ENCODE results near the gene MAPKAPK2.

Gene MAPKAPK2

DNA sequence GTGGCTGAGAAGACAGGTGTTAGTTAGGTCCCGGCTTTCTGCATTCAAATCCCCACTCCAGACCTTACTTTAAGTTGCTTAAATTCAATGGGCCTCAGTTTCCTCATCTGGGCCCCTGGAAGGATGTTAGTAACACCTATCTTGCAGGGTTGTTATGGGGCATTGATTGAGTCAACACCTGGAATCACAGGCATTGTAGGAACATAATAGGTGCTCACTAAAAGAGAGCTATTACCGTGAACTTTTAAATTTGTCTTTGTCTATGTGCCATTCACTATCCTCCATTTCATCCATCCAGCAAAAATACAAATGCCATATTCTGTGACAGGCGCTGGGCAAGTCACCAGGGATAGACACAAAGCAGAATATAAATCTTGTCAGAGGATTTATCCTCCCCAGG is 10.5 kb upstream of the MAPKAPK2 start:
- Histone ChIP-seq H3K4me1 (peaks cover 0 to 39% (median 33%) of the 10 kb centered on the region in 4 donors), H3K27ac (peak overlapping the region; percentile 69 to 80), H3K9me3 (no peaks in the 10 kb centered on the region), H3K27me3 (no peaks in the 10 kb centered on the region), H3K36me3 (no peaks in the 10 kb centered on the region), H3K4me3 (no peak overlapping the region)
- intact Hi-C loops (cut with DNase I; ENCODE audit: low total_unique reads) = no loop called here
- TF ChIP-seq, protein P1, sequence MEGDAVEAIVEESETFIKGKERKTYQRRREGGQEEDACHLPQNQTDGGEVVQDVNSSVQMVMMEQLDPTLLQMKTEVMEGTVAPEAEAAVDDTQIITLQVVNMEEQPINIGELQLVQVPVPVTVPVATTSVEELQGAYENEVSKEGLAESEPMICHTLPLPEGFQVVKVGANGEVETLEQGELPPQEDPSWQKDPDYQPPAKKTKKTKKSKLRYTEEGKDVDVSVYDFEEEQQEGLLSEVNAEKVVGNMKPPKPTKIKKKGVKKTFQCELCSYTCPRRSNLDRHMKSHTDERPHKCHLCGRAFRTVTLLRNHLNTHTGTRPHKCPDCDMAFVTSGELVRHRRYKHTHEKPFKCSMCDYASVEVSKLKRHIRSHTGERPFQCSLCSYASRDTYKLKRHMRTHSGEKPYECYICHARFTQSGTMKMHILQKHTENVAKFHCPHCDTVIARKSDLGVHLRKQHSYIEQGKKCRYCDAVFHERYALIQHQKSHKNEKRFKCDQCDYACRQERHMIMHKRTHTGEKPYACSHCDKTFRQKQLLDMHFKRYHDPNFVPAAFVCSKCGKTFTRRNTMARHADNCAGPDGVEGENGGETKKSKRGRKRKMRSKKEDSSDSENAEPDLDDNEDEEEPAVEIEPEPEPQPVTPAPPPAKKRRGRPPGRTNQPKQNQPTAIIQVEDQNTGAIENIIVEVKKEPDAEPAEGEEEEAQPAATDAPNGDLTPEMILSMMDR (IDR thresholded peaks at IDR 0.05) = no peak
- no peak for DNase-seq

DNA sequence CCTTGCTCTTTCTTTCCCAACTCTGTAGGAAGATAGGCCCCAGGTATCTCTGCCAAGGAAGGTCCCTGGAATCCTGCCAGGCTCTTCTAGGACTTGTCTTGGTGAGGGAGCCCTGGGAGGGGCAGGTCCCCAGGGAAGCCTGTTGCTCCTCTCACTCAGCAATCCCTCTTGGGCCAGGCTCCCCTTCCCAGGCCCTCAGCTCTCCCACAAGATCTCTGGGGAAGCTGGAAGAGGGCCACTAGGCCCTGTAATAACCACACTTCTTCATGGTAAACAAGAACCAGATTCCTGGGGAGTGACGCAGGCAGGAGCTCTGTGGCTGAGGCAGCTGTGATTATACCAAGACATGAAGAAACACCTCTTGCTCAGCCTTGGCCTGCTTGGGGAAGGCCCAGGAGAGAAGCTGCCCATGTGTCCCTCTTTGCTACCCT is 9.9 kb upstream of the MAPKAPK2 start:
- TF ChIP-seq, protein P1 (IDR thresholded peaks at IDR 0.05) = no peak
- no peaks in the 10 kb centered on the region for H3K27me3 ChIP-seq
- H3K27ac ChIP-seq = peak overlapping the region; percentile 69 to 80
- H3K4me3 ChIP-seq = no peak overlapping the region
- peak; percentile 81 to 87 for DNase-seq
- H3K36me3 ChIP-seq = no peaks in the 10 kb centered on the region
- H3K4me1 ChIP-seq = peaks cover 0 to 39% (median 33%) of the 10 kb centered on the region in 4 donors
- intact Hi-C loops (cut with DNase I; ENCODE audit: low total_unique reads) = no loop called here
- H3K9me3 ChIP-seq = no peaks in the 10 kb centered on the region

DNA sequence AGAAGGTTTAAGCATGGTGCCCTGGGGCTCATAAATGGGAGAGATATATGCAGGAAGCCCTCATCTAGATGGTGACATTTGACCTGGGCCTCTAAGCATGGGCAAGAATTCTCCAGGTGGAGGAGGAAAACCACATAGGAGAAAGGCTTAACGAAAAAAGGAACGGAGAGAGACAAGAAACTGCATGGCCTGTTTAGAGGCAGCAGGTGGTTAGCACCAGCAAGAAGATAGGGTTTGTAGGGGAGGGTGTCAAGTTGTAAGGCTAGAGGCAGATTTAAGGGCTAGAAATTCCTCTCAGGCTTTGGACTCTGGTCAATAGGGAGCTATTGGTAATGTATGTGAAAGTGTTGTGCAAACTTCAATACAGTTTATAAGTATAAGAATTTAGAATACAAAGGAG is 8.2 kb upstream of the MAPKAPK2 start:
- Histone ChIP-seq H3K27me3 (no peaks in the 10 kb centered on the region), H3K4me1 (peaks cover 0 to 39% (median 33%) of the 10 kb centered on the region in 4 donors), H3K27ac (no peak overlapping the region), H3K4me3 (no peak overlapping the region), H3K36me3 (no peaks in the 10 kb centered on the region), H3K9me3 (no peaks in the 10 kb centered on the region)
- TF ChIP-seq, protein P1 (IDR thresholded peaks at IDR 0.05) = no peak
- intact Hi-C loops (cut with DNase I; ENCODE audit: low total_unique reads) = no loop called here
- no peak for DNase-seq

DNA sequence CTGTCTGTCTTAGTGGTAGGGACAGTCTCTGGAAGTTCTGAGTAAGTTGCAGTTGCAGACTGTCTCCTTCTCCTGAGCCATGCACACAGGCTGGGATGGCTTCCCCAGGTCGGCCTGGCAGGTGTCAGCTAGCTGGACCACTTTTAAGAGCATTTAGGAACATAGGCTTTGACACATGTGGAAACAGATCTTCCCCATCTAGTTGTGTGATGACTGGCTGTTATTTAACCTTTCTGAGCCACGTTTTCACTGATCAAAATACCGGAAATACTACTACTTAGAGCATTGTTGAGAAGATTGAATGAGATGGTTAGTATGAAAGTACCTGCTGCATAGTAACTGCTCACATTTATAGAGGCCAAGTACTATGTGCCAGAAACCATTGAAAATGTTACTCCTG is 6.2 kb upstream of the MAPKAPK2 start:
- peaks cover 0 to 23% (median 20%) of the 10 kb centered on the region in 4 donors for H3K4me1 ChIP-seq
- H3K9me3 ChIP-seq = no peaks in the 10 kb centered on the region
- H3K27me3 ChIP-seq = no peaks in the 10 kb centered on the region
- no peak for DNase-seq
- no peak overlapping the region for H3K4me3 ChIP-seq
- intact Hi-C loops (cut with DNase I; ENCODE audit: low total_unique reads) = no loop called here
- TF ChIP-seq, protein P1 (IDR thresholded peaks at IDR 0.05) = no peak
- no peaks in the 10 kb centered on the region for H3K36me3 ChIP-seq
- H3K27ac ChIP-seq = no peak overlapping the region

DNA sequence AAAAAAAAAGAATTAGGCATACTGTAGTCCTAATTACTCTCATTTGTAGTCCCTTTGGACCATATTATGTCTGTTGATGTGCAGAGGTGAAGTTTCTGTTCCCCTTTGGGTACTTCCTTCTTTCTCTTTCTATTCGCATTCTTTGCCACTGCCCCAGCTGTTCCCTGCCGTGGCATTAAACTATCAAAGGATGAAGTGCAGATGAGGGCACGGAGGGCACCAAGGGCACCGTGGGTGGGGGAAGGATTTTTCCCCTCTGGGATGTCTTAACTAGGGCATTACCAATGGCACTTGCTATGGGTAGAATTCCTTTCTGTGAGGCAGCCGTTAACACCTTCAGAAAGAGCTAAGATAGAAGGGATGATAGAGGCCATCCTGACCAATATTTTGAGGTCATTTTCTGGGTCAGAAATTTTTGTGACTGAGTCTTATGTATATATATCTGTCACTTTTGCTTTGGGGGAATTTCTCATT is 4.9 kb upstream of the MAPKAPK2 start:
- Histone ChIP-seq H3K4me1 (peaks cover 0 to 19% (median 16%) of the 10 kb centered on the region in 4 donors), H3K9me3 (no peaks in the 10 kb centered on the region), H3K27ac (no peak overlapping the region), H3K27me3 (no peaks in the 10 kb centered on the region), H3K36me3 (no peaks in the 10 kb centered on the region), H3K4me3 (no peak overlapping the region)
- TF ChIP-seq, protein P1 (IDR thresholded peaks at IDR 0.05) = no peak
- intact Hi-C loops (cut with DNase I; ENCODE audit: low total_unique reads) = no loop called here
- no peak for DNase-seq

DNA sequence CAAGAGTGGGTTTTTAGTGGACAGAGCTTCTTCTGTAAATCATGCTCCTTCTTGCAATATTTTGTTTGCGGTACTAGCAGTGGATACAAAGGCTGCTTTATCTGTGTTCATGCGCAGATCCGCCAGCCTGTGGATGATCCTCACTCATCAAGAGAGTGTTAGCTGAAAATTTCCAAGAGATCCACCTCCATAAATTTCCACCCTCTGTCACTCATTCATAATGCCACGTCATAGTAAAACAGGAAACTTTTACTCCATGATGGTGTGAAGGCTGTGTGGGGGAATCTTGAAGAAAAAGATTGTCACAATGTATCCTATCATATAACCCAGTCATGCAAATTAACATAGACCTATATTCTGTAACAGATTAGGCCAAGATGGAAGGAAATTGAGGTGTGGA is 4.4 kb upstream of the MAPKAPK2 start:
- no peak overlapping the region for H3K4me3 ChIP-seq
- H3K4me1 ChIP-seq = peaks cover 0 to 14% (median 11%) of the 10 kb centered on the region in 4 donors
- no peak overlapping the region for H3K27ac ChIP-seq
- no peaks in the 10 kb centered on the region for H3K27me3 ChIP-seq
- H3K9me3 ChIP-seq = no peaks in the 10 kb centered on the region
- intact Hi-C loops (cut with DNase I; ENCODE audit: low total_unique reads) = no loop called here
- no peaks in the 10 kb centered on the region for H3K36me3 ChIP-seq
- DNase-seq = no peak
- TF ChIP-seq, protein P1 (IDR thresholded peaks at IDR 0.05) = no peak

All from tibial artery (tissue), 4 donors.